Panc1 (cell line): ENCODE results near the gene ERMP1. TPM values are rescaled to one million over a fixed set of nuclear protein-coding genes. Genes with fewer than 3 reads are reported as not detected.

Experiments
- ATAC-seq: fragments of 200-7000 bp; cut with Tn5 transposase; 2 replicates; pipeline ENCODE4 v1.9.1; 2020; ENCODE audit warnings: mild to moderate bottlenecking, moderate library complexity
- BruUV-seq: library from RNA; stranded (reverse); fragments of 400-500 nt; replicated peaks from 2 replicates; lab custom pipeline; 2021; lab: Mats Ljungman, UMichigan
- CTCF ChIA-PET: fragments of 300-600 bp; sonication (Branson Sonifier 250); formaldehyde crosslinking; loops from one replicate; lab custom pipeline; 2022; ENCODE audit warnings: antibody characterized with exemption; lab: Charles Lee
- POLR2A ChIA-PET: fragments of 300-600 bp; sonication (Branson Sonifier 250); formaldehyde crosslinking; loops from one replicate; lab custom pipeline; 2022; ENCODE audit warnings: antibody characterized with exemption; lab: Charles Lee
- DNase-seq: peaks from one replicate; pipeline ENCODE4 v3.0.0-alpha.2; 2010; ENCODE audit warnings: low read depth, low spot score
- H3K27ac ChIP-seq: 2 replicates; pipeline ENCODE4 v1.5.1; 2011; ENCODE audit warnings: mild to moderate bottlenecking, low read length, inconsistent platforms
- H3K27me3 ChIP-seq: fragments of 200-500 bp; sonication (Bioruptor generic); 2 replicates; pipeline ENCODE4 v1.6.0; 2014; ENCODE audit warnings: low read length, inconsistent platforms; ENCODE audit not compliant: control insufficient read depth, insufficient read depth
- H3K36me3 ChIP-seq: fragments of 200-500 bp; sonication (Bioruptor generic); 2 replicates; pipeline ENCODE4 v1.5.1; 2014; ENCODE audit warnings: inconsistent platforms, mild to moderate bottlenecking, low read length, moderate library complexity; ENCODE audit not compliant: control insufficient read depth, insufficient read depth
- H3K4me1 ChIP-seq: 2 replicates; pipeline ENCODE4 v1.5.1; 2011; ENCODE audit warnings: inconsistent platforms, mild to moderate bottlenecking, low read length, moderate library complexity; ENCODE audit not compliant: control insufficient read depth, insufficient read depth
- H3K4me3 ChIP-seq, 2 experiments: 2 replicates each; pipeline ENCODE4 v1.5.1; 2011 to 2012; ENCODE audit warnings: low read depth in 2 of 2, low read length in 2 of 2, mild to moderate bottlenecking in 2 of 2, inconsistent platforms in 1 of 2, moderate library complexity in 1 of 2
- H3K9me3 ChIP-seq: fragments of 200-500 bp; sonication (Bioruptor generic); 2 replicates; pipeline ENCODE4 v1.5.1; 2014; ENCODE audit warnings: low read depth, mild to moderate bottlenecking, inconsistent platforms, low read length, moderate library complexity; ENCODE audit not compliant: control insufficient read depth, insufficient read depth
- CTCF ChIP-seq: fragments of 450-650 bp; IDR thresholded peaks from 2 replicates; pipeline ENCODE4 v1.5.1; 2017; ENCODE audit warnings: mild to moderate bottlenecking
- POLR2AphosphoS5 ChIP-seq: IDR thresholded peaks from 2 replicates; pipeline ENCODE4 v1.6.1; 2012; ENCODE audit warnings: mild to moderate bottlenecking, low read depth, low read length, moderate library complexity
- REST ChIP-seq, 2 experiments: IDR thresholded peaks; 2 replicates each; pipeline ENCODE4 v1.6.1; 2011 to 2012; ENCODE audit warnings: low read depth in 2 of 2, control low read depth in 1 of 2, low read length in 1 of 2, mild to moderate bottlenecking in 1 of 2, moderate library complexity in 1 of 2; ENCODE audit not compliant: insufficient read depth in 1 of 2
- SIN3A ChIP-seq: IDR thresholded peaks from 2 replicates; pipeline ENCODE4 v1.6.1; 2012; ENCODE audit warnings: low read depth, mild to moderate bottlenecking, low read length, moderate library complexity, borderline replicate concordance; ENCODE audit not compliant: insufficient read depth
- TCF7L2 ChIP-seq: IDR thresholded peaks from 2 replicates; pipeline ENCODE4 v1.6.1; 2011; ENCODE audit warnings: mild to moderate bottlenecking, low read depth, low read length, inconsistent platforms
- in situ Hi-C: cut with HindIII; loops from 2 replicates; pipeline ENCODE4 v1.10.0; 2016; ENCODE audit warnings: low sequenced_read_pairs, low pct_unique_long_range_greater_than_20kb
- intact Hi-C: fragments of 100-400 bp; cut with micrococcal nuclease; formaldehyde crosslinking; loops from one replicate; pipeline ENCODE4 v1.10.0; 2022; ENCODE audit not compliant: unreplicated experiment
- total RNA-seq: library from RNA; stranded (reverse); gene quantifications from one replicate; pipeline ENCODE4 v1.2.1, GENCODE V29; 2021; ENCODE audit not compliant: unreplicated experiment

ERMP1 gene
- total RNA-seq, 1 experiment from 2014 or later: 38.4 TPM

GRCh38 chr9:5841771-5842573 is 9.1 kb upstream of the ERMP1 start:
- Histone ChIP-seq H3K4me3 (no peak overlapping the region), H3K27me3 (no peaks in the 10 kb centered on the region), H3K36me3 (no peaks in the 10 kb centered on the region), H3K27ac (no peak overlapping the region), H3K9me3 (no peaks in the 10 kb centered on the region), H3K4me1 (no peaks in the 10 kb centered on the region; the same call in 1 of the 2 replicates)
- TF ChIP-seq SIN3A (no peak), CTCF (no peak), REST (IDR thresholded peaks at IDR 0.05; ENCODE audit: insufficient read depth in 1 of 2, low read depth in 2 of 2, low read length in 1 of 2) (no peak), POLR2AphosphoS5 (no peak)
- no TSS peak for BruUV-seq
- ATAC-seq: no peak
- CTCF ChIA-PET: interaction anchor here (0.6 to 0.7 kb wide), 2 partner anchors 69 to 241 kb away, joined by 3 to 4 read pairs; no protein-coding TSS in a partner anchor
- intact Hi-C loops (no loop called here), in situ Hi-C loops (no loop called here)
- POLR2A ChIA-PET: no interaction called here
- DNase-seq: no peak

- no peaks in the 10 kb centered on the region for H3K9me3 ChIP-seq
- intact Hi-C loops (no loop called here), in situ Hi-C loops (no loop called here)
- H3K4me1 ChIP-seq: no peaks in the 10 kb centered on the region; the same call in 1 of the 2 replicates
- CTCF ChIA-PET: no interaction called here
- H3K27ac ChIP-seq: no peak overlapping the region
- TF ChIP-seq SIN3A (no peak), POLR2AphosphoS5 (no peak)
- no peak overlapping the region for H3K4me3 ChIP-seq
- no TSS peak for BruUV-seq
- no peaks in the 10 kb centered on the region for H3K36me3 ChIP-seq
- H3K27me3 ChIP-seq: no peaks in the 10 kb centered on the region
- DNase-seq (no peak), ATAC-seq (no peak)
- POLR2A ChIA-PET: no interaction called here
These were observed 7.9 kb upstream of the ERMP1 start for GRCh38 chr9:5840788-5841187.

- intact Hi-C loops (no loop called here), in situ Hi-C loops (no loop called here)
- Histone ChIP-seq H3K36me3 (no peaks in the 10 kb centered on the region), H3K4me3 (no peak overlapping the region), H3K27ac (peak overlapping the region; percentile 17; the same call in 1 of the 2 replicates), H3K27me3 (no peaks in the 10 kb centered on the region), H3K4me1 (no peaks in the 10 kb centered on the region; the same call in 1 of the 2 replicates), H3K9me3 (no peaks in the 10 kb centered on the region)
- ChIA-PET CTCF (no interaction called here), POLR2A (no interaction called here)
- no TSS peak for BruUV-seq
- ATAC-seq: no peak
- TF ChIP-seq REST (IDR thresholded peaks at IDR 0.05; ENCODE audit: insufficient read depth in 1 of 2, low read depth in 2 of 2, low read length in 1 of 2) (no peak), SIN3A (no peak), CTCF (no peak), POLR2AphosphoS5 (no peak), TCF7L2 (no peak)
- no peak for DNase-seq
These were observed 6.6 kb upstream of the ERMP1 start for GRCh38 chr9:5839572-5839902.
